NK-92 treated with Interleukin-12 subunit alpha and Interleukin-12 subunit beta, amount 100 ng/mL, for 24 hours (cell line): ENCODE data around the gene CCL8.
"Not testable (repeated sequence)": the region's sequence is repeated elsewhere in the genome, so short reads cannot be mapped to it uniquely, and the experiment has no call there.

Source experiments
- DNase-seq: peaks from one replicate; lab custom pipeline; 2025; lab: John Stamatoyannopoulos, UW

The CCL8 gene

GRCh38 chr17:34314279-34314678, 5.0 kb upstream of the CCL8 start:
- DNase-seq, result no peak

GRCh38 chr17:34318474-34318873, 761 bp upstream of the CCL8 start:
- peak; percentile 6 for DNase-seq

- DNase-seq, result no peak
These were observed 2.7 kb downstream of the CCL8 start for GRCh38 chr17:34321964-34322363.

GRCh38 chr17:34327580-34327979, 8.3 kb downstream of the CCL8 start:
- DNase-seq, result not testable (repeated sequence)

- no peak for DNase-seq
These were observed 18.5 kb downstream of the CCL8 start for GRCh38 chr17:34337701-34338100.

GRCh38 chr17:34339138-34339770, 20.0 kb downstream of the CCL8 start:
- no peak for DNase-seq

GRCh38 chr17:34341916-34342315, 22.7 kb downstream of the CCL8 start:
- no peak for DNase-seq

- DNase-seq, result no peak
These were observed 27.8 kb downstream of the CCL8 start for GRCh38 chr17:34347063-34347462.

GRCh38 chr17:34349751-34350150, 30.5 kb downstream of the CCL8 start:
- no peak for DNase-seq

GRCh38 chr17:34351096-34351495, 31.9 kb downstream of the CCL8 start:
- DNase-seq, result no peak

GRCh38 chr17:34352191-34352590, 33.0 kb downstream of the CCL8 start:
- no peak for DNase-seq

GRCh38 chr17:34354637-34355036, 35.4 kb downstream of the CCL8 start:
- no peak for DNase-seq

- no peak for DNase-seq
These were observed 37.0 kb downstream of the CCL8 start, which contains the start of gene CCL13 for GRCh38 chr17:34356194-34356593. Gene CCL13, plus strand, starts transcription at chr17:34356480. Its CDS starts 47 bp downstream, at chr17:34356527.

GRCh38 chr17:34357398-34357797, 38.2 kb downstream of the CCL8 start:
- DNase-seq, result no peak

GRCh38 chr17:34358631-34359030, 39.4 kb downstream of the CCL8 start:
- DNase-seq, result no peak

GRCh38 chr17:34360601-34361270, 41.5 kb downstream of the CCL8 start:
- no peak for DNase-seq

GRCh38 chr17:34361478-34362061, 42.3 kb downstream of the CCL8 start:
- peak; percentile 60 for DNase-seq

GRCh38 chr17:34363183-34363661, 44.0 kb downstream of the CCL8 start, which contains the start of gene CCL1:
Gene CCL1, minus strand, starts transcription at chr17:34363233. Its CDS starts 72 bp downstream, at chr17:34363161.
- no peak for DNase-seq

GRCh38 chr17:34364751-34365150, 45.5 kb downstream of the CCL8 start:
- no peak for DNase-seq

GRCh38 chr17:34365340-34365739, 46.1 kb downstream of the CCL8 start:
- no peak for DNase-seq

GRCh38 chr17:34366010-34366409, 46.8 kb downstream of the CCL8 start:
- no peak for DNase-seq

GRCh38 chr17:34366529-34367107, 47.4 kb downstream of the CCL8 start:
- no peak for DNase-seq
